Pancreas (tissue), 10 donors: ENCODE measurements around the gene MRPL45. TPM values are rescaled to one million over a fixed set of nuclear protein-coding genes. Genes with fewer than 3 reads are reported as not detected.
A peak's percentile ranks its signal among the peaks of the same experiment; 100 is the strongest.

Source experiments
- ATAC-seq, 4 donors: fragments of 200-7000 bp; cut with Tn5 transposase; one replicate each; pipeline versions ENCODE4 v1.8.0 to v1.9.1; 2020; ENCODE audit warnings: mild to moderate bottlenecking in 4 of 4, moderate library complexity in 4 of 4
- DNase-seq, 6 donors: peaks; one replicate each; pipeline ENCODE4 v3.0.0-alpha.2; 2020
- FAIRE-seq: peaks from 2 replicates; lab custom pipeline; 2012; peaks lifted over from hg19 to GRCh38; lab: Jason Lieb, UNC
- H3K27ac ChIP-seq, 4 donors: fragments of 200-600 bp; sonication (generic); 1 replicate in 3 of 4; 2 replicates in 1 of 4; pipeline versions ENCODE4 v1.5.0 to v1.8.0; 2020
- H3K27me3 ChIP-seq, 4 donors: fragments of 200-600 bp; one replicate each; pipeline ENCODE4 v1.8.0; 2021
- H3K36me3 ChIP-seq, 3 donors: fragments of 200-600 bp; sonication (generic) in 1 of 3; one replicate each; pipeline versions ENCODE4 v1.5.0 to v1.8.0; 2020 to 2021
- H3K4me1 ChIP-seq, 3 donors: fragments of 200-600 bp; one replicate each; pipeline ENCODE4 v1.8.0; 2021
- H3K4me3 ChIP-seq, 4 donors: fragments of 200-600 bp; sonication (generic) in 2 of 4; one replicate each; pipeline versions ENCODE4 v1.5.0 to v1.8.0; 2020 to 2021
- H3K9me3 ChIP-seq, 4 donors: fragments of 200-600 bp; one replicate each; pipeline ENCODE4 v1.8.0; 2021
- WGBS, 2 donors: extraction: QIAGEN DNeasy Blood & Tissue Kit; methylation state at CpG; one replicate each; pipeline ENCODE4 v1.1.7; 2013; 5-methylcytosine and 5-hydroxymethylcytosine counted together
- intact Hi-C, 3 donors: fragments of 100-400 bp; cut with DNase I; formaldehyde crosslinking; loops; one replicate each; pipeline versions ENCODE4 v1.11.1 to v1.14.2; 2022
- polyA plus RNA-seq, 2 donors: library from polyadenylated mRNA; stranded (reverse); fragments of 200-250 nt; gene quantifications; one replicate each; pipeline ENCODE4 v1.2.3, GENCODE V29; 2013
- total RNA-seq, 6 donors: library from RNA; stranded (reverse); fragmentation: NEBNext Ultra II Directional in 4 of 6; extraction: Animal tissue kit (Norgen Biotek cat#: 25700) in 4 of 6; gene quantifications; one replicate each; pipeline versions ENCODE4 v1.2.1 to v1.2.4, GENCODE V29; 2021 to 2023
- TF ChIP-seq, protein P1 (sequence below), 4 donors: fragments of 200-600 bp; sonication (generic) in 3 of 4; IDR thresholded peaks; one replicate each; pipeline versions ENCODE4 v1.5.0 to v1.8.0; 2021; ENCODE audit warnings: antibody characterized with exemption in 4 of 4
- donor health status: healthy with polysubstance abuse.
- donor health status: DM: no; HTN: no; CAD: no; lungs with moderate emphysema.
- donor health status: DM: no; HTN: no; CAD: no.
- donor health status: control.
- donor health status: control.
- donor health status: Bipolar disorder and iron deficiency.
- donor health status: DM: yes; HTN: yes; CAD: no.
- donor health status: DM: no; HTN: no; CAD: no.
- donor health status: DM: no; HTN: no; CAD: no.
- donor health status: DM: yes; HTN: yes; CAD: no.

The MRPL45 gene
- total and polyA plus RNA-seq, 8 donors, result 9.2 to 29.1 (median 19.5) TPM

DNA sequence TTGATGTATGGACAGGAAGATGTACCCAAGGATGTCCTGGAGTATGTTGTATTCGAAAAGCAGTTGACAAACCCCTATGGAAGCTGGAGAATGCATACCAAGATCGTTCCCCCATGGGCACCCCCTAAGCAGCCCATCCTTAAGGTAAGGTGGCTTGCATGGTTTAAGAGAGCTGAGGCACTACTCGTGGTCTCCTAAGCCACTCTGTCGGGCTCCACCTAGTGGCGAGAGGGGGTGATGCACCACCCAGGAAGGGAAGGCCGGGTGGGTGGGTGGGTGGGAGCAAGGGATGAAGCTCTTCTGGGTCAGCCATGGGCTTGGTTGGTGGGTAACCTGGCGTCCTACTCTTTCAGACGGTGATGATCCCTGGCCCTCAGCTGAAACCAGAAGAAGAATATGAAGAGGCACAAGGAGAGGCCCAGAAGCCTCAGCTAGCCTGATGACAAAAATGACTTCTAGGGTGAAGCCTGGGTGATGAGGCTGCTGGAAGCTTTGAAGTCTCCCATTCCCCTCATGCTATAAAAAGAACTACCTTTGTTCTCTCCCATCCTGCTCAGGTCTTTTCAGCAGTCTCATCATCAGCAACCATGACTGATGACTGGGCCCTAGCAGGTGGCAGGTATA is 25.3 kb downstream of the MRPL45 start:
- no peaks in the 10 kb centered on the region for H3K9me3 ChIP-seq
- intact Hi-C loops, result no loop called here
- peak in 5 of 6 donors; percentile 18 to 87 (median 54) for DNase-seq

DNA sequence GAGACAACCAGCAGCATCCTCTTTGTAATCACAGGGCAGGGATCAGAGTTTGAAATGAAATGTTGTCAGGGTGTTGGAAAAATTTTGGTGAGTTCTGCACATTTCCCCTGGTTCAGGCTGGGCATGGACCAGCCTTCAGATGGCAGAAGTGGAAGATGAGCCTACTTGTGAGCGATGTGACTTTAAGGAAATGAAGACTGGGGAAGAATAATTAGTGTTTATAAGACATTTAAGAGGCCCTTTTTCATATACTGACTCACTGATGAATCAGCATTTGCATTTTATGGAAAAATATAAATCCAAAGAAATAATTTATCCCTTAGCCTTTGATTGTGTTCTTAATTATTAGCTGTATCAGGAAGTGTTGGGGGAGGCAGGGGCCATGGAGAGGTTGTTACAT is 25.9 kb downstream of the MRPL45 start:
- TF ChIP-seq, protein P1, sequence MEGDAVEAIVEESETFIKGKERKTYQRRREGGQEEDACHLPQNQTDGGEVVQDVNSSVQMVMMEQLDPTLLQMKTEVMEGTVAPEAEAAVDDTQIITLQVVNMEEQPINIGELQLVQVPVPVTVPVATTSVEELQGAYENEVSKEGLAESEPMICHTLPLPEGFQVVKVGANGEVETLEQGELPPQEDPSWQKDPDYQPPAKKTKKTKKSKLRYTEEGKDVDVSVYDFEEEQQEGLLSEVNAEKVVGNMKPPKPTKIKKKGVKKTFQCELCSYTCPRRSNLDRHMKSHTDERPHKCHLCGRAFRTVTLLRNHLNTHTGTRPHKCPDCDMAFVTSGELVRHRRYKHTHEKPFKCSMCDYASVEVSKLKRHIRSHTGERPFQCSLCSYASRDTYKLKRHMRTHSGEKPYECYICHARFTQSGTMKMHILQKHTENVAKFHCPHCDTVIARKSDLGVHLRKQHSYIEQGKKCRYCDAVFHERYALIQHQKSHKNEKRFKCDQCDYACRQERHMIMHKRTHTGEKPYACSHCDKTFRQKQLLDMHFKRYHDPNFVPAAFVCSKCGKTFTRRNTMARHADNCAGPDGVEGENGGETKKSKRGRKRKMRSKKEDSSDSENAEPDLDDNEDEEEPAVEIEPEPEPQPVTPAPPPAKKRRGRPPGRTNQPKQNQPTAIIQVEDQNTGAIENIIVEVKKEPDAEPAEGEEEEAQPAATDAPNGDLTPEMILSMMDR (IDR thresholded peaks at IDR 0.05), result no peak
- Histone ChIP-seq H3K36me3 (peaks cover 0 to 11% (median 0%) of the 10 kb centered on the region in 3 donors), H3K4me3 (no peak overlapping the region), H3K27me3 (no peaks in the 10 kb centered on the region), H3K4me1 (no peaks in the 10 kb centered on the region), H3K9me3 (no peaks in the 10 kb centered on the region), H3K27ac (no peak overlapping the region)
- WGBS, 2 donors, result 100% methylated on average over 1 of the region's 1 CpG
- DNase-seq (no peak), ATAC-seq (no peak), FAIRE-seq (no peak)
- intact Hi-C loops, result no loop called here

More for the DNA sequence above, 25.3 kb downstream of the MRPL45 start:
- H3K4me1 ChIP-seq, result no peaks in the 10 kb centered on the region
- FAIRE-seq (no peak), ATAC-seq (peak; percentile 64 to 90 (median 81))
- H3K27ac ChIP-seq, result no peak overlapping the region
- TF ChIP-seq, protein P1 (IDR thresholded peaks at IDR 0.05), result peak; percentile 64 to 90 (median 80)
- 16 to 17% methylated on average over 8 of the region's 8 CpGs for WGBS, 2 donors
- peaks cover 0 to 11% (median 0%) of the 10 kb centered on the region in 3 donors for H3K36me3 ChIP-seq
- no peak overlapping the region for H3K4me3 ChIP-seq
- no peaks in the 10 kb centered on the region for H3K27me3 ChIP-seq

DNA sequence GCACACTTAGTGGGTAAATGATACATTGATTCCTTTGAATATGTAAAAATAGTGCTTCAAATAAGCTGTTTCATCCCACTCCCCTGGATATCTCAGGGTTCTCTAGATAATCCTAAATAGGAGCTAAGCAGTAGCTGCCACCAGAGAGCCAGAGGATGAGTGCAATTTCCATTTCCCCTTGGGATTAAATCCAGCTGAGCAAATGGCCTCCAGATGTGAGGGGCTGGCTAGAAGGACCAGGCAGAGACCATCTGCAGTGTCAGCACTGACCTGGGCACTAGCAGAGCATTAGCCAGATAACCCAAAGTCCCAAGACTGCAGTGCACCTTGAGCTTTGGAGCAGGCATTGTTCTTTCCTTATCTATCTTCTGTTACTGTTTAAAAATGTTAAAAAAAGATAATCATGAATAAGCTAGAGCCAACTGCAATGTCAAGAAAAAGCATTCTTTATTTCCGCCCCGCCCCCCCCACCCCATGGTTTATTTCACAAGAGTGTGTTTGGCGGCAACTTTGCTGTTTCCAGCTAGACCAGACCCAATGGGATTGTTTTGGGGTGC is 27.3 kb downstream of the MRPL45 start:
- TF ChIP-seq, protein P1 (IDR thresholded peaks at IDR 0.05), result no peak
- Histone ChIP-seq H3K27me3 (no peaks in the 10 kb centered on the region), H3K36me3 (peaks cover 0 to 11% (median 0%) of the 10 kb centered on the region in 3 donors), H3K4me1 (no peaks in the 10 kb centered on the region), H3K9me3 (no peaks in the 10 kb centered on the region), H3K27ac (no peak overlapping the region), H3K4me3 (no peak overlapping the region)
- ATAC-seq (peak in 1 of 4 donors; percentile 5), DNase-seq (no peak), FAIRE-seq (no peak)
- intact Hi-C loops, result no loop called here
- WGBS, 2 donors, result 61 to 79% methylated on average over 3 of the region's 3 CpGs

DNA sequence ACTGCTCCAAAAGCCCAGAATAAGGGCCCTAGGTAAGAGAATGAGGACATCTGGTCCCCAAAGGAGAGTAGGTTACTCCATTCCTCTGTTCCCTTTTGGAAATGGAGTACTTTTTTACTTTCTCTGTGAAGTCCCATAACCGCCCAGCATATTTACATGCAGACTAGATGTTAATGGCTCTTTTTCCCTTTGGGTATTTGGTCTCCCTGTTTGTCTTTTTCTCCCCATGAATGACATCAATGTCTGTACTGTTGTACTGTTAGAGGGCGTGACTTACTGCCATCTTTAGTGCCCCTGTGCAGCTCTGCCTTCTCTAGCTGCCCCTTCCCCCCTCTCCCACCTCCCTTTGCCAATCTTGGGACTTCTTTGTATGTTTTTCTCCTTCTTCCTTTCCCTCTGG is 27.8 kb downstream of the MRPL45 start:
- no peak overlapping the region for H3K4me3 ChIP-seq
- DNase-seq, result no peak
- no peak for FAIRE-seq
- TF ChIP-seq, protein P1 (IDR thresholded peaks at IDR 0.05), result no peak
- intact Hi-C loops, result no loop called here
- ATAC-seq, result no peak
- WGBS, 2 donors, result 75 to 83% methylated on average over 2 of the region's 2 CpGs
- no peak overlapping the region for H3K27ac ChIP-seq
- H3K27me3 ChIP-seq, result no peaks in the 10 kb centered on the region
- no peaks in the 10 kb centered on the region for H3K4me1 ChIP-seq
- peaks cover 0 to 11% (median 0%) of the 10 kb centered on the region in 3 donors for H3K36me3 ChIP-seq
- no peaks in the 10 kb centered on the region for H3K9me3 ChIP-seq
